GM12875 (cell line): Measurements from ENCODE around the gene SCAMP4.

Experiments
- H3K4me3 ChIP-seq: one replicate; pipeline ENCODE4 v1.5.1; 2011; ENCODE audit warnings: low read depth, low read length, control low read depth
- TF ChIP-seq, protein P1 (sequence below): IDR thresholded peaks from 2 replicates; pipeline ENCODE4 v1.5.1; 2011; ENCODE audit warnings: low read depth, mild to moderate bottlenecking, control low read depth, inconsistent platforms, low read length, moderate library complexity, borderline replicate concordance; ENCODE audit not compliant: insufficient read depth

SCAMP4 gene, protein sequence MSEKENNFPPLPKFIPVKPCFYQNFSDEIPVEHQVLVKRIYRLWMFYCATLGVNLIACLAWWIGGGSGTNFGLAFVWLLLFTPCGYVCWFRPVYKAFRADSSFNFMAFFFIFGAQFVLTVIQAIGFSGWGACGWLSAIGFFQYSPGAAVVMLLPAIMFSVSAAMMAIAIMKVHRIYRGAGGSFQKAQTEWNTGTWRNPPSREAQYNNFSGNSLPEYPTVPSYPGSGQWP

DNA sequence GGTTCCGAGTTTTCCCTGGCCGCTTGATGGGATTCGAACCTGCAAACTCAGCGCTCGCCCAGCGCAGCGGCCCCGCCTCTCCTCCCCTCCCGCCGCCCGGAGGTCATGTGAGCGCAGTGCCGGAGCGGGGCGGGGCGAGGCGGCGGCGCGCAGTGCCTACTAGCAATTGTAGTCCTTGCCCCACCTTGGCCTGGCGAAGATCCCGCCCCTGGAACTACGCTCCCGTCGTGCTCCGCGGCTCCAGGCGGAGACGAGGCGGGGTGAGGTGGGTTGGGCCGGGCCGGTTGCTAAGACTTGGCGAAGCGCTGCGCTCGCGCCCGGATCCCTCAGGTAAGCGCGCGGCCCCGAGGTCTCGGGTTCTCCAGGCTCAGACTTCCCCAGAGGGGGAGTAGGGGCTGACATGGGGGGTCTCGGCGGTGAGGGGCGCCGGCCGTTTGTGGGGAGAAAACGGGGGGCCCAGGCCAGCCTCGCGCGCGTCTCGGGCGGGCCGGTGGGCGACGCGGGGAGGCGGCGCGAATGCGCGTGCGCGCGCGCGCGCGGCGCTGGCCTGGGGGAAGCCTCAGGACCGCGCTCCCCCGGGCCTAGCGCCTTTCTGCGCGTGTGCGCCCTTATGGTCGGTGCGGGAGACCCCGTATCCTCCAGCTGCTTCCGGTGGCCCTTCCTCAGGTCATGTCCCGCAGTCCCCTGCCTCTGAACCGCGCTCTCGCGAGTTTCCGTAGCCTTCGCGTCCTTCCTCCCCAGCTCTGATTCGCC lies at the start of gene SCAMP4, which contains the start of gene ADAT3:
TSS of gene SCAMP4 (plus strand) at position 290 of the 753 bp plus-strand sequence. CDS start 9,621 bp downstream, outside the sequence.
TSS of gene ADAT3 (plus strand) at position 290 of the 753 bp plus-strand sequence. CDS start 6,649 bp downstream, outside the sequence.
- TF ChIP-seq, protein P1, sequence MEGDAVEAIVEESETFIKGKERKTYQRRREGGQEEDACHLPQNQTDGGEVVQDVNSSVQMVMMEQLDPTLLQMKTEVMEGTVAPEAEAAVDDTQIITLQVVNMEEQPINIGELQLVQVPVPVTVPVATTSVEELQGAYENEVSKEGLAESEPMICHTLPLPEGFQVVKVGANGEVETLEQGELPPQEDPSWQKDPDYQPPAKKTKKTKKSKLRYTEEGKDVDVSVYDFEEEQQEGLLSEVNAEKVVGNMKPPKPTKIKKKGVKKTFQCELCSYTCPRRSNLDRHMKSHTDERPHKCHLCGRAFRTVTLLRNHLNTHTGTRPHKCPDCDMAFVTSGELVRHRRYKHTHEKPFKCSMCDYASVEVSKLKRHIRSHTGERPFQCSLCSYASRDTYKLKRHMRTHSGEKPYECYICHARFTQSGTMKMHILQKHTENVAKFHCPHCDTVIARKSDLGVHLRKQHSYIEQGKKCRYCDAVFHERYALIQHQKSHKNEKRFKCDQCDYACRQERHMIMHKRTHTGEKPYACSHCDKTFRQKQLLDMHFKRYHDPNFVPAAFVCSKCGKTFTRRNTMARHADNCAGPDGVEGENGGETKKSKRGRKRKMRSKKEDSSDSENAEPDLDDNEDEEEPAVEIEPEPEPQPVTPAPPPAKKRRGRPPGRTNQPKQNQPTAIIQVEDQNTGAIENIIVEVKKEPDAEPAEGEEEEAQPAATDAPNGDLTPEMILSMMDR, result no peak
- H3K4me3 ChIP-seq, result peak within 1 kb of the TSS; percentile 83

DNA sequence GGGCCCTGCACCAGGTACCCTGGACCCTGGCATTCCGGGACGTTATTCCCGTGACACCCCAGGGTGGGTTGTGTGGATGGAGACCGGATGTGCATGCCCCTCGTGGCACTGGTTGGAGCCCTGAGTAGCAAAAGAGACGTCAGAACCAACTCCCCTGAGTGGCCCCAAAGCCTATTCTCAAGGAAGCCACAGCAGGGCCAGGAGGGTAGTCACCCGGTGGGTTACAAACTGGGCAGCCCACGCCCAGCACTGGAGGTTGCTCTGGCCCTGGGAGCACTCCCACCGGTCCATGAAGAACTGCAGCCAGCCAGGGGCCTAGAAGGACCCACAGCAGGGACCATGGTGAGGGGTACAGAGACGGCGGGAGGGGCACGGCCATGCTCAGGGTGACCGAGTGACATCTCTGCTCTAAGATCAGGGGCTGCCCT lies 49.4 kb upstream of the SCAMP4 start:
- peak overlapping the region; percentile 49 for H3K4me3 ChIP-seq
- TF ChIP-seq, protein P1, result no peak

DNA sequence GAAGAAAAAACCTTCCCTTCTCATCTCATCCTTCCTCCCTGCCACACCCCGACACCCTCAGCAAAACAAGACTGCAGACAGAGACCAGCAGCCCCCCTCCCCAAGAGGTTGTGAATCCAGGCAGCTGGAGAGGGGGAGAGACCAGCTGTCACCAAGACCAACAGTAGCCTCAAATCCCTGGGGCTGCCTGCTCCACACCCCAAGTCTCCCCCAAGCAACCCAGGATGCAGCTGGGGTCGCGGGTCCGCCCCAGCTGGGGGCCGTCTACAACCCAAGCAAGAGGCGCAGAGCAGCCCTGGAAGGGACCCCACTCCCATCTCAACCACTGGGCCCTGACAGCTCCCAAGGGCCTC lies 48.9 kb upstream of the SCAMP4 start:
- TF ChIP-seq, protein P1, result no peak
- H3K4me3 ChIP-seq, result peak overlapping the region; percentile 49

DNA sequence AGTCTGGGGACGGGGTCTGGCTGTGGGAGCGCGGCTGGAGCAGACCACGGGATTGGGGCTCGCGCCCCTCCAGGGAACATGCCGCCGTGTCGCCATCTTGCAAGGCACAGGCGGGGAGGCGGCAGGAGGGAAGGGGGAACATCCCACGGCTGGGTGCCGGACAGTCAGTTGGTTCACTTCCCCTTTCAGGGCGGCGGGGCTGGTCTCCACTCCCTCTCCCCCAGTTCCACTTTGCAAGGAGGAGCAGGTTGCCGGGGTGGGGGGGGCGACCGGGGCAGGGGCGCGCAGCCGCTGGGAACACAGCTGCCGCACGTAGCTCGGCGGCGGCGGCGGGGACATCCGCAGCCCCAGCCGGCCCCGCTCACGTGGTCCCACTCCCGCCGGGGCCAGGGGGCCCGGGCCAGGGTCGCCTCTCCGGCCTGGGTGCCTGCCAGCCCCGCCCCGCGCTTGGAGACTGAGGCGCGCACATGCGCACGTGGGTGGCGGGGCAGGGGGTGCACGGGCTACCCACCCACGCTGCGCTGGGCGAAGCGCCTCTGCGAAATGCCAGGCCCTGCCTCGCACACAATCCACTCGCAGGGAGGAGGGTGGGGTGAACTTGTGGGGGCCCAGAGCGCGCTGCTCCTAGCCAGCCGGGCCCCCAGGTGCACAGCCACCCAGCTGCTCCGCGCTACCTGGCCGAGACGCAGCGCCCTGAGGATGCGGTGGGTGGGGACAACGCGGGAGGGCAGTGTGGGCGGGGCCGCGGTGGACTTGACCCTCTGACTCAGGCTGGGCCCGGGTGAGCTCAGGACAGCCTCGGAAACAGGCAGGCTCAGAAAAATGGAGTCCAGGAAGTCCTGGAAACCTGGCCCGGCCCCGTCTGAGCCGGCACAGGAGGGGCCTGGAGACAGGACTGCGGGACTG lies 48.2 kb upstream of the SCAMP4 start:
- peak overlapping the region; percentile 49 for H3K4me3 ChIP-seq

DNA sequence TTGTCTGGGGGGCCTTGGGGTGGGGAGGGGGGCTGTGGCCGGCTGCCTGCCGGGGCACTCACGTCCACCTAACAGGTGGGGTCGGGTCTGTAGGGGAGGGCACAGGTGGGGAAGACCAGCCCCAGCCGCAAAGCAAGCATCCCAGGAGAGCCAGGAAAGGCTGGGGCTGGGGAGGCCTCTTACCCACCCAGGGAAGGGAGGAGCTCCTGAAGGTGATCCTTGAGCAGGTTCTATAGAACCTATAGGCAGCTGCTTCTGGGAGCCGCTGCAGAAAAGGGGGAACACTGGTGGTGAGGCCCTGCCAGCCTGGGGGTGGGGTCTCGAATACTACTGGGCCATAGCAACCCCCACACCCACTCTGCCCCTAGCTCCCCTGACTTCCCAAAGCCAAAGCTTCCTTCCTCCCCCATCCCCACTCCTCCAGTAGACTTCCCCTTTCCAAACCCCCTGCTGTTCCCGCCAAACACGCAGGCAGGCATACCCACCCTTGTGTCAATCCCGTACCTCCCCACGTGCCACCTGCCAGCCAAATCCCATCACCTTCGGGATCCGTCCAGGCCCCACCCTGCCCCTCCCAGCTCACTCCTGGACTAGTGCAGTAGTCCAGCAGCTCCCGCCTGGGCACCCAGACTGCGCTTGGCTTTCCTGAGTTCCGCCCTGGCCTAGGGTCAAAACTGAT lies 47.4 kb upstream of the SCAMP4 start:
- peak overlapping the region; percentile 24 for H3K4me3 ChIP-seq

More for the DNA sequence above, 48.2 kb upstream of the SCAMP4 start:
- TF ChIP-seq, protein P1, result no peak

More for the DNA sequence above, 47.4 kb upstream of the SCAMP4 start:
- TF ChIP-seq, protein P1, result no peak
